Non-pigmented ciliary epithelial cell (primary cell): ENCODE measurements around the gene CD46.

Experiments
- DNase-seq: peaks from one replicate; pipeline ENCODE4 v3.0.0-alpha.2; 2010; ENCODE audit warnings: low read depth

CD46 gene

GRCh38 chr1:207830788-207831187, 78.9 kb downstream of the CD46 start:
- DNase-seq: no peak

- DNase-seq: no peak
Observed at GRCh38 chr1:207831517-207832327, 79.9 kb downstream of the CD46 start.

GRCh38 chr1:207832796-207833195, 80.9 kb downstream of the CD46 start:
- no peak for DNase-seq

- no peak for DNase-seq
Observed at GRCh38 chr1:207833381-207833780, 81.5 kb downstream of the CD46 start.

GRCh38 chr1:207833956-207834660, 82.3 kb downstream of the CD46 start:
- DNase-seq: no peak

GRCh38 chr1:207835958-207836357, 84.1 kb downstream of the CD46 start:
- DNase-seq: no peak

- DNase-seq: no peak
Observed at GRCh38 chr1:207836591-207837347, 84.9 kb downstream of the CD46 start.

GRCh38 chr1:207837673-207838072, 85.8 kb downstream of the CD46 start:
- no peak for DNase-seq

- no peak for DNase-seq
Observed at GRCh38 chr1:207838156-207839082, 86.6 kb downstream of the CD46 start.

GRCh38 chr1:207839083-207839413, 87.2 kb downstream of the CD46 start:
- no peak for DNase-seq

- DNase-seq: no peak
Observed at GRCh38 chr1:207840380-207840779, 88.5 kb downstream of the CD46 start.

- DNase-seq: no peak
Observed at GRCh38 chr1:207841293-207841692, 89.4 kb downstream of the CD46 start.

GRCh38 chr1:207841901-207842300, 90.0 kb downstream of the CD46 start:
- no peak for DNase-seq

- DNase-seq: no peak
Observed at GRCh38 chr1:207842506-207842905, 90.7 kb downstream of the CD46 start.

- no peak for DNase-seq
Observed at GRCh38 chr1:207844371-207844770, 92.5 kb downstream of the CD46 start.
